HEK293 (cell line): ENCODE measurements around the gene RAPGEF5.

ENCODE experiments used
- BCL11B ChIP-seq: fragments of 450-650 bp; formaldehyde crosslinking; IDR thresholded peaks from 2 replicates; pipeline ENCODE4 v1.5.1; 2016; ENCODE audit warnings: low read depth, missing biosample characterization, missing genetic modification characterization
- CTCF ChIP-seq: fragments of 450-650 bp; formaldehyde crosslinking; IDR thresholded peaks from 2 replicates; pipeline ENCODE4 v1.5.1; 2016; ENCODE audit warnings: missing biosample characterization, missing genetic modification characterization
- ZFHX2 ChIP-seq: fragments of 450-650 bp; formaldehyde crosslinking; conservative IDR thresholded peaks from 2 replicates; pipeline ENCODE4 v1.5.1; 2016; ENCODE audit warnings: missing biosample characterization, missing genetic modification characterization
- ZNF626 ChIP-seq: fragments of 450-650 bp; sonication (Bioruptor Pico); formaldehyde crosslinking; IDR thresholded peaks from 2 replicates; pipeline ENCODE4 v1.5.1; 2018; ENCODE audit warnings: missing biosample characterization, missing genetic modification characterization, inconsistent platforms
- ZNF658 ChIP-seq: fragments of 450-650 bp; formaldehyde crosslinking; IDR thresholded peaks from 2 replicates; pipeline ENCODE4; 2016; ENCODE audit warnings: missing biosample characterization, missing genetic modification characterization
- TF ChIP-seq, protein P1 (sequence below): sonication (generic); formaldehyde crosslinking; IDR thresholded peaks from 2 replicates; pipeline ENCODE4 v1.8.1; 2022; ENCODE audit warnings: mild to moderate bottlenecking, moderate library complexity, missing genetic modification reagents

- TF ChIP-seq ZFHX2 (tag by site-specific recombination) (no peak), ZNF658 (tag by site-specific recombination) (no peak), ZNF626 (no peak), CTCF (tag by site-specific recombination) (no peak), BCL11B (no peak)
- TF ChIP-seq, protein P1, sequence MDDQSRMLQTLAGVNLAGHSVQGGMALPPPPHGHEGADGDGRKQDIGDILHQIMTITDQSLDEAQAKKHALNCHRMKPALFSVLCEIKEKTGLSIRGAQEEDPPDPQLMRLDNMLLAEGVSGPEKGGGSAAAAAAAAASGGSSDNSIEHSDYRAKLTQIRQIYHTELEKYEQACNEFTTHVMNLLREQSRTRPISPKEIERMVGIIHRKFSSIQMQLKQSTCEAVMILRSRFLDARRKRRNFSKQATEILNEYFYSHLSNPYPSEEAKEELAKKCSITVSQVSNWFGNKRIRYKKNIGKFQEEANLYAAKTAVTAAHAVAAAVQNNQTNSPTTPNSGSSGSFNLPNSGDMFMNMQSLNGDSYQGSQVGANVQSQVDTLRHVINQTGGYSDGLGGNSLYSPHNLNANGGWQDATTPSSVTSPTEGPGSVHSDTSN (CRISPR knock-in tag) = no peak
These were observed 118.3 kb downstream of the RAPGEF5 start for GRCh38 chr7:22238354-22239311.
